Lower lobe of right lung (tissue), 2 donors: Measurements from ENCODE around the gene APOBEC3C. TPM values are rescaled to one million over a fixed set of nuclear protein-coding genes. Genes with fewer than 3 reads are reported as not detected.

Source experiments
- ATAC-seq, 2 donors: fragments of 200-7000 bp; cut with Tn5 transposase; one replicate each; pipeline ENCODE4 v1.9.1; 2020 to 2022; ENCODE audit warnings: mild to moderate bottlenecking in 2 of 2, moderate library complexity in 2 of 2
- DNase-seq: peaks from one replicate; pipeline ENCODE4 v3.0.0-alpha.2; 2020
- H3K27ac ChIP-seq: fragments of 200-600 bp; one replicate; pipeline ENCODE4 v1.8.0; 2022
- H3K27me3 ChIP-seq: fragments of 200-600 bp; one replicate; pipeline ENCODE4 v1.8.0; 2022; ENCODE audit warnings: low read depth
- H3K36me3 ChIP-seq: fragments of 200-600 bp; one replicate; pipeline ENCODE4 v1.8.0; 2022; ENCODE audit warnings: mild to moderate bottlenecking
- H3K4me1 ChIP-seq: fragments of 200-600 bp; one replicate; pipeline ENCODE4 v1.8.0; 2022
- H3K4me3 ChIP-seq: fragments of 200-600 bp; one replicate; pipeline ENCODE4 v1.8.0; 2022; ENCODE audit warnings: mild to moderate bottlenecking
- H3K9me3 ChIP-seq: fragments of 200-600 bp; one replicate; pipeline ENCODE4 v1.8.0; 2022
- intact Hi-C: fragments of 100-400 bp; cut with DNase I; formaldehyde crosslinking; loops from one replicate; pipeline ENCODE4 v1.11.0; 2022
- total RNA-seq: library from RNA; stranded (reverse); fragmentation: NEBNext Ultra II Directional; extraction: Animal tissue kit (Norgen Biotek cat#: 25700); gene quantifications from one replicate; pipeline ENCODE4 v1.2.1, GENCODE V29; 2021
- TF ChIP-seq, protein P1 (sequence below): fragments of 200-600 bp; IDR thresholded peaks from one replicate; pipeline ENCODE4 v1.8.0; 2022; ENCODE audit warnings: antibody characterized with exemption, mild to moderate bottlenecking
- donor health status: DM: no; HTN: yes; CAD: no; lungs with severe emphysema.

The APOBEC3C gene
- total RNA-seq, 1 donor from 2014 or later, result 27.8 TPM

DNA sequence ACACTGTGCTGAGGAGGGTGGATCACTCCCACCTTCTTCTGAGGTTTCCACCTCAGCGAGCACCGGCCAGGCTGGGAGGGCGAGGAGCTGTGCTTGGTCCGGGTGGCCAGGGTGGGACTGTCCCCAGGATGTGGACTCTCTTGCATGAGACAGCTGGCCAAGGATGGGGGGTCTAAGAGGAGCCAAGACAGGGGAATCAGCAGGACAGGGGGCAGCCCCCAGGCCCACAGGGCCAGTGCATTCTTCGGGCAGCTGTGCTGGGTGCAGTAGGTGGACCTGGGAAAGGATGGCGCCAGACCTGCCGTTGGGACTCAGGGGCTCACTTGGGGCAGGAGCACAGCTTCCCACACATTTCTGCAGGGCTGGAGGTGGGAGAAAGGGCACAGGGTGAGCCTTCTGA, 47.1 kb upstream of the APOBEC3C start:
- H3K9me3 ChIP-seq, result no peaks in the 10 kb centered on the region
- no peaks in the 10 kb centered on the region for H3K27me3 ChIP-seq
- no peaks in the 10 kb centered on the region for H3K4me1 ChIP-seq
- no peak overlapping the region for H3K4me3 ChIP-seq
- no peaks in the 10 kb centered on the region for H3K36me3 ChIP-seq
- ATAC-seq, result no peak
- no peak overlapping the region for H3K27ac ChIP-seq
- intact Hi-C loops, result no loop called here
- TF ChIP-seq, protein P1, sequence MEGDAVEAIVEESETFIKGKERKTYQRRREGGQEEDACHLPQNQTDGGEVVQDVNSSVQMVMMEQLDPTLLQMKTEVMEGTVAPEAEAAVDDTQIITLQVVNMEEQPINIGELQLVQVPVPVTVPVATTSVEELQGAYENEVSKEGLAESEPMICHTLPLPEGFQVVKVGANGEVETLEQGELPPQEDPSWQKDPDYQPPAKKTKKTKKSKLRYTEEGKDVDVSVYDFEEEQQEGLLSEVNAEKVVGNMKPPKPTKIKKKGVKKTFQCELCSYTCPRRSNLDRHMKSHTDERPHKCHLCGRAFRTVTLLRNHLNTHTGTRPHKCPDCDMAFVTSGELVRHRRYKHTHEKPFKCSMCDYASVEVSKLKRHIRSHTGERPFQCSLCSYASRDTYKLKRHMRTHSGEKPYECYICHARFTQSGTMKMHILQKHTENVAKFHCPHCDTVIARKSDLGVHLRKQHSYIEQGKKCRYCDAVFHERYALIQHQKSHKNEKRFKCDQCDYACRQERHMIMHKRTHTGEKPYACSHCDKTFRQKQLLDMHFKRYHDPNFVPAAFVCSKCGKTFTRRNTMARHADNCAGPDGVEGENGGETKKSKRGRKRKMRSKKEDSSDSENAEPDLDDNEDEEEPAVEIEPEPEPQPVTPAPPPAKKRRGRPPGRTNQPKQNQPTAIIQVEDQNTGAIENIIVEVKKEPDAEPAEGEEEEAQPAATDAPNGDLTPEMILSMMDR, result no peak
- no peak for DNase-seq

DNA sequence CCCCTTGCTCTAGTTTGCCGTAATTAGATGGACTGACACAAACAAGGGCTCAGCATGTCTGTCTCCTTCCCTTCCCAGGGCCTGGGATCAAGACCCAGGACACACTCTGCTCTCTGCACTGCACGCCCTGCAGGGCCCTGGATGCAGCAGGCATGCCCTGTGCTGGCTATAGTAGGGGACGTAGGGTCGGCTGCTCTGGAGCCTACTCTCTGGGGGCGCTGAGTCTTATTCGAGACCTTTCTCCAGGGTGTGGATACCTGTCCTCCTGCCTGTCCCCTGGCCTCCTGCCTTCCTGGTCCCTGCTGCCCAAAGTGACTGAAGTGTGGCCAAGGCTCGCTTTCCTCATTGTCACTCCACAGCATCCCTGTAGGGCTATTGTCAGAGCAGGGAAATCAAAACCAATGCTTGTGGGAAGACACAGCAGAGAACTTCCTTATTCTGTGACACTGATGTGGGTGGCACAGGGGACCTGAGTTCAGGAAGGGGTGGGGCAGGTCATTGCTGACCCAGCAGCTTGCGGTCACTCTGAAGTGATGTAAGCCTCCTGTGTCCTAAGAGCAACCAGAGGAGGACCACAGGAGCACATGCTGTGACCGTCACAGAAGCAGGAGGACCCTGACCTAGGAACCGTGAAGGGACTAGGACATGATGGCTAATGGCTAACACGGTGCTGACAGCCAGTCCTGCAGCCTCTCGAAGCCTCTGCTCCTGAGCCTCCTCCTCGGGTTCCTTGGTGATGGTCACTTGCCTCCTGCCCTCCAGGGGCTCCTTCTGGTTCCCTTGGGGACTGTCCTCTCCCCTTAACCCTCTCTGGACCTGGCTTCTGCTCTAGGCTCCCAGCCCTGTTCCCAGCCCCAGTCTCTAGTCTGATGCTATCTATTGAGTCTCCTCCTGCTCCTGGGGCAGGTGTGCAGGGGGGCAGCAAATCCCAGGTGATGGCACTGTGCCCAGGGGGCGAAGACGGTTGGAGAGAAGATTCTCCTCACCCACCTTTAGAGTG, 46.3 kb upstream of the APOBEC3C start:
- TF ChIP-seq, protein P1, result no peak
- H3K4me3 ChIP-seq, result no peak overlapping the region
- no peaks in the 10 kb centered on the region for H3K9me3 ChIP-seq
- no peaks in the 10 kb centered on the region for H3K36me3 ChIP-seq
- DNase-seq (peak; percentile 68), ATAC-seq (peak; percentile 73 to 87)
- H3K27ac ChIP-seq, result no peak overlapping the region
- no peaks in the 10 kb centered on the region for H3K4me1 ChIP-seq
- H3K27me3 ChIP-seq, result no peaks in the 10 kb centered on the region
- intact Hi-C loops, result no loop called here

DNA sequence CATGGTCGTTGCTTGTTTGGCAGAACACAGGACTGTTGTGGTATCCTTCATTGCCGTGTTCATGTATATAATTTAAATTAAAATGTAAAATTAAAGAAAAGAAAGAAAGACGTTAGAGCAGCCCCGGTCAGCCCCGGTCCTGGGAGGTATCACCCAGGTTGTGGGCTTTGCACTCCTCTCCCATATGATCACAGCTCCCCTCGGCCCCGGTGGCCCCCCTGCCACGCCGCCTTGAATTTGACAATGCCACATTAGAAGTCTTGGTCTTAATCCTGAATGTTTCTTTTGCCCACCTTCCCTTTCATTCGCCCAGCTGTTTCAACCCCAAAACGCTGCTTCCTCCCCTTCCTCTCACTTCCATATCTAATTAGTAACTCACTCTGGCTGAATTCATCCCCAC, 45.3 kb upstream of the APOBEC3C start:
- ATAC-seq (no peak), DNase-seq (no peak)
- Histone ChIP-seq H3K27me3 (no peaks in the 10 kb centered on the region), H3K36me3 (no peaks in the 10 kb centered on the region), H3K4me1 (no peaks in the 10 kb centered on the region), H3K9me3 (no peaks in the 10 kb centered on the region), H3K27ac (no peak overlapping the region), H3K4me3 (no peak overlapping the region)
- TF ChIP-seq, protein P1, result no peak
- intact Hi-C loops, result no loop called here

DNA sequence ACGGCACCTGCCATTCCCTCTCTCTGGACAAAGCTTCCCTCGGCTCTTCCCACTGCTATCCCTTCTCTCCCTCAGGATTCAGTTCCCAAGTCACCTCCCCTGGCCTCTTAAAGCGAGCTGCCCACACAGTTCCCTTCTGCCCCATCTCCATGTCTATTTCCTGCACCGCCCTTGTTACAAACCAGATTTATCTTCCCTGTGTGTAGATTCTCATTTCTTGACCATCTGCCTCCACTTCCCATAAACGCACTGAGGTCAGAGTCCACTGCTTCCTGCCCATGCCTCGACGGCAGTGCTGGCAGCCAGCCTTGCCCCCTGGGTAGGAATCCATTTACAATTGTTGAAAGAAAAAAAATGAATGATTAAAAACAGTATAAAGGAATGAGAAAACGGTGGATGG, 43.5 kb upstream of the APOBEC3C start:
- Histone ChIP-seq H3K27ac (no peak overlapping the region), H3K9me3 (no peaks in the 10 kb centered on the region), H3K36me3 (no peaks in the 10 kb centered on the region), H3K4me3 (no peak overlapping the region), H3K27me3 (no peaks in the 10 kb centered on the region), H3K4me1 (no peaks in the 10 kb centered on the region)
- DNase-seq (no peak), ATAC-seq (no peak)
- intact Hi-C loops, result no loop called here
- TF ChIP-seq, protein P1, result no peak

DNA sequence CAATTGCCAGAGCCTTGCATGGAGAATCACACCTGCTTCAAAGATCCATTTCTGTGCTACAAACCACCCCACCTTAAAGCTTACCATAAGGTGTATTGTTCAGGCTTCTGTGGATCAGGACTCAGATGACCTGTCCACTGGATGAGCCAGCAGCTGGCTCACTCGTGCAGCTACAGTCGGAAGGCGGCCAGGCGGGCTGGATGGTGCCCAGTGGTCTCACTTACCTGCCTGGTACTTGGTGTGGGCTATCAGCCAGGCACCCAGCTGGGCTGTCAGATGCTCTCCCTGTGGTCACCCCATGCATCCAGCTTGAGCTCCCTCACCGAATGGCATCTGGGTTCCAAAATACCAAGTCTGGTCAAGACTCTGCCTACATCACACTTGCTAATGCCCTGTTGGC, 42.9 kb upstream of the APOBEC3C start:
- Histone ChIP-seq H3K4me1 (no peaks in the 10 kb centered on the region), H3K36me3 (no peaks in the 10 kb centered on the region), H3K4me3 (no peak overlapping the region), H3K9me3 (no peaks in the 10 kb centered on the region), H3K27me3 (no peaks in the 10 kb centered on the region), H3K27ac (no peak overlapping the region)
- intact Hi-C loops, result no loop called here
- TF ChIP-seq, protein P1, result no peak
- DNase-seq, result no peak
- ATAC-seq, result no peak
